Thyroid gland (tissue), 4 donors: ENCODE measurements around the gene GRM2. TPM values are rescaled to one million over a fixed set of nuclear protein-coding genes. Genes with fewer than 3 reads are reported as not detected.
A peak's percentile ranks its signal among the peaks of the same experiment; 100 is the strongest.

Experiments used
- DNase-seq, 2 donors: peaks; one replicate each; pipeline ENCODE4 v3.0.0-alpha.2; 2019
- H3K27ac ChIP-seq, 3 donors: fragments of 200-600 bp; sonication (generic); 1 replicate in 2 of 3; 2 replicates in 1 of 3; pipeline ENCODE4 v1.5.1; 2016 to 2019; ENCODE audit warnings: mild to moderate bottlenecking in 1 of 3, moderate library complexity in 1 of 3
- H3K27me3 ChIP-seq: fragments of 200-600 bp; sonication (generic); one replicate; pipeline ENCODE4 v1.5.1; 2019
- H3K36me3 ChIP-seq, 2 donors: fragments of 200-600 bp; sonication (generic); one replicate each; pipeline ENCODE4 v1.5.1; 2016 to 2019
- H3K4me1 ChIP-seq, 2 donors: fragments of 200-600 bp; sonication (generic); one replicate each; pipeline ENCODE4 v1.5.1; 2017 to 2019
- H3K4me3 ChIP-seq, 3 donors: fragments of 200-600 bp; sonication (generic); replicated peaks in 1 of 3; 1 replicate in 2 of 3; 2 replicates in 1 of 3; pipeline ENCODE4 v1.5.1; 2016; ENCODE audit warnings: mild to moderate bottlenecking in 1 of 3
- H3K9me3 ChIP-seq: fragments of 200-600 bp; sonication (generic); one replicate; pipeline ENCODE4 v1.5.1; 2017
- POLR2A ChIP-seq, 2 donors: fragments of 450-650 bp; IDR thresholded peaks; one replicate each; pipeline ENCODE4 v1.6.1; 2017; ENCODE audit warnings: antibody characterized with exemption in 2 of 2, mild to moderate bottlenecking in 2 of 2, moderate library complexity in 1 of 2
- WGBS, 2 donors: methylation state at CpG; one replicate each; pipeline ENCODE4 v1.1.5; 2017; 5-methylcytosine and 5-hydroxymethylcytosine counted together
- intact Hi-C: fragments of 100-400 bp; cut with DNase I; formaldehyde crosslinking; loops from one replicate; pipeline ENCODE4 v1.15.1; 2023
- total RNA-seq, 4 donors: library from RNA; depleted of rRNA; stranded (reverse); fragments of >200 nt; gene quantifications; one replicate each; pipeline ENCODE4 v1.2.3, GENCODE V29; 2016
- TF ChIP-seq, protein P1 (sequence below), 6 experiments: fragments of 200-600 bp in 3 of 6; fragments of 450-650 bp in 3 of 6; sonication (generic) in 3 of 6; IDR thresholded peaks; one replicate each; pipeline ENCODE4 v1.5.1; 2016 to 2019; ENCODE audit warnings: antibody characterized with exemption in 6 of 6, mild to moderate bottlenecking in 2 of 6, inconsistent platforms in 1 of 6, moderate library complexity in 1 of 6

GRM2 gene
- under 1 TPM in 3 of 4 donors, not detected in 1; 0.20 to 0.81 (median 0.45) TPM for total RNA-seq

DNA sequence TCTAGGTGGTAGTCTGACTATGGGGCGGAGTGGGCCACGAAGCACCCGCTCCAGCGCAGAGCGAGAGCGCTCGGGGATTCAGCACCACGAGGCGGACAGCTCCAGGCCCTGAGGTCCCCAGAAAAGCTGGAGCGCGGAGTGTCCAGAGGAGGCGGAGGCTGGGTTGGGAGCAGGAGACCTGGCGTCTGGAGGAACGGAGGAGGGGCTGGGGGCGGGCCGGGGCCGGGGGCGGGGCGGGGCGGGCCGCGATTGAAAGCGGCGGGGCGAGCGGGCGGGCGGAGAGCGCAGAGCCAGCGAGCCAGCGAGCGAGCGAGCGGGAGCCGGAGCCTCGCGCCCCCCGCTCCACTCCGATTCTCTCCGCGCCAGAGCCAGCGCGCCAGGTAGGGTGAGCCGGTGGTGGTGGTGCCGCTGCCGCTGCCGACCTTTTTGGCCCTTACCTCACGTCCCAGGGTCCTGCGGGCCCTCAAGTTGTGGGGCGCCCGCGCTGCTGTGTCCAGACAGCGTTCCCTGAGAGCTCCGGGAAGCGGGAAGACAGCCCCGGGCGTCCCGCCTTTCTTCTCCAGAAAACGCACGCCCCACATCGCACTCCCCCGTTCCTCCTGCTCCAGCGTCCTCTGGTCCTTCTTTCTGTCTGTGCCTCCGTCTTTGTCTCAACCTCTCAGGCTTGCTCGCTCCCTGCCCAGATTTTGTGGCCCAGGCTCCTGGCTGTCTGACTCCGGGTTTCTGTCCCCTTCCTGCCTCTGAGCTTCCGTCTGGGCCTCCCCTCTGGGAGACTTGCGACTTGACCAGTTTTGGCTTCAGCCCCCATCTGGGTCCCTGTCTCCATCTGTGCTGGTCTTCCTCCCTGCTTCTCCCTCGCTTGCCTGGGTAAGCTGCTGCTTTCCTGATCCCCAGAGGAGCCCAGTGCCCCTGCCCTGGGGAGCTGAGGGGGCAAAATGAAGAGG, at the start of gene GRM2:
TSS of gene GRM2 (plus strand) at position 281 of the 944 bp plus-strand sequence. CDS start 1,916 bp downstream, outside the sequence.
- H3K4me3 ChIP-seq = peak within 1 kb of the TSS in 1 of 3 donors; percentile 8
- TF ChIP-seq POLR2A (IDR thresholded peaks at IDR 0.05) = no peak
- DNase-seq = peak; percentile 87
- H3K9me3 ChIP-seq = no peaks in the 10 kb centered on the region
- peaks cover 4 to 9% of the 10 kb centered on the region in 2 donors for H3K4me1 ChIP-seq
- no peaks in the 10 kb centered on the region for H3K27me3 ChIP-seq
- intact Hi-C loops = no loop called here
- no peak within 1 kb of the TSS for H3K27ac ChIP-seq
- WGBS, 2 donors = 4 to 19% methylated on average over 21 to 28 of the region's 69 CpGs
- peaks cover 9 to 10% of the 10 kb centered on the region in 2 donors for H3K36me3 ChIP-seq

DNA sequence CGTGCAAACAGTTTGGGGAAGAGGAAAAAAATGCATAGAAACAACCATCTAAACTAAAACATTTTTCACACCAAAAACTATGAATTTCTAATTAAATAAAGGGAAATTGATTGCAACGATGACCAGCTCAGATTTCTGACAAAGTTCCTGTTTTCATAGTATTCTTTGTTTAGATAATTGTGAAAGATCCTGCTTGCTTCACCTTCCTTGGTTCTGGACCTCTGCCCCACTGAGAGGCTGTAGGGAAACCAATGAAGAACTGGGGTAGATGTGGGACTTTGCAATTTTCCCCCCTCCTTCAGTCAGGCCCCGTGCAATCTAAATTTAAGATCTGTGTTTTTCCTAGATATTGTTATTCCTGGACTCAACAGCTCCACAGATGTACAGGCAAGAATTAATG, 49.6 kb upstream of the GRM2 start:
- 92 to 95% methylated on average over 3 of the region's 3 CpGs for WGBS, 2 donors
- Histone ChIP-seq H3K4me1 (no peaks in the 10 kb centered on the region), H3K27ac (no peak overlapping the region), H3K36me3 (peaks cover 39 to 43% of the 10 kb centered on the region in 2 donors), H3K9me3 (no peaks in the 10 kb centered on the region), H3K4me3 (no peak overlapping the region), H3K27me3 (no peaks in the 10 kb centered on the region)
- DNase-seq = no peak
- TF ChIP-seq, protein P1, sequence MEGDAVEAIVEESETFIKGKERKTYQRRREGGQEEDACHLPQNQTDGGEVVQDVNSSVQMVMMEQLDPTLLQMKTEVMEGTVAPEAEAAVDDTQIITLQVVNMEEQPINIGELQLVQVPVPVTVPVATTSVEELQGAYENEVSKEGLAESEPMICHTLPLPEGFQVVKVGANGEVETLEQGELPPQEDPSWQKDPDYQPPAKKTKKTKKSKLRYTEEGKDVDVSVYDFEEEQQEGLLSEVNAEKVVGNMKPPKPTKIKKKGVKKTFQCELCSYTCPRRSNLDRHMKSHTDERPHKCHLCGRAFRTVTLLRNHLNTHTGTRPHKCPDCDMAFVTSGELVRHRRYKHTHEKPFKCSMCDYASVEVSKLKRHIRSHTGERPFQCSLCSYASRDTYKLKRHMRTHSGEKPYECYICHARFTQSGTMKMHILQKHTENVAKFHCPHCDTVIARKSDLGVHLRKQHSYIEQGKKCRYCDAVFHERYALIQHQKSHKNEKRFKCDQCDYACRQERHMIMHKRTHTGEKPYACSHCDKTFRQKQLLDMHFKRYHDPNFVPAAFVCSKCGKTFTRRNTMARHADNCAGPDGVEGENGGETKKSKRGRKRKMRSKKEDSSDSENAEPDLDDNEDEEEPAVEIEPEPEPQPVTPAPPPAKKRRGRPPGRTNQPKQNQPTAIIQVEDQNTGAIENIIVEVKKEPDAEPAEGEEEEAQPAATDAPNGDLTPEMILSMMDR (IDR thresholded peaks at IDR 0.05) = no peak
- TF ChIP-seq POLR2A (IDR thresholded peaks at IDR 0.05) = no peak
- intact Hi-C loops = no loop called here

DNA sequence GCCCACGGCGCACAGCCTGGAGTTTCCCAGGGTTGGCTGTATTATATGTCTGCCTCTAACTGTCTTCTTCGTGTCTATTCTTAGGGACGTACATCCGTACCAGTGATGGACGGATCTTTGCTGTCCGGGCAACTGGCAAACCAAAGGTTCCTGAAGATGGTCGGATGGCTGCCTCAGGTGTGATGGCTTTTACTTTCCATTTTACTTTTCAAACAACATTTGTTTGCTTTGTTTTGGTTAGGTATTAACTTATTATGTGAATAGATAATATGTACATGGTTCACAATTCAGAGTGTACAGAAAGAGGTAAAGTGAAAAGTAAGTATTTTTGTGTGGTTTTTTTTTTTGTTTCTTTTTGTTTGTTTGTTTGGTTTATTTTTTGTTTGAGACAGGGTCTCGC, 46.9 kb upstream of the GRM2 start:
- DNase-seq = no peak
- WGBS, 2 donors = 94 to 98% methylated on average over 9 of the region's 9 CpGs
- Histone ChIP-seq H3K27me3 (no peaks in the 10 kb centered on the region), H3K36me3 (peaks cover 48 to 52% of the 10 kb centered on the region in 2 donors), H3K4me1 (no peaks in the 10 kb centered on the region), H3K27ac (no peak overlapping the region), H3K4me3 (no peak overlapping the region), H3K9me3 (no peaks in the 10 kb centered on the region)
- TF ChIP-seq POLR2A (IDR thresholded peaks at IDR 0.05) = no peak
- TF ChIP-seq, protein P1 (IDR thresholded peaks at IDR 0.05) = no peak
- intact Hi-C loops = no loop called here

DNA sequence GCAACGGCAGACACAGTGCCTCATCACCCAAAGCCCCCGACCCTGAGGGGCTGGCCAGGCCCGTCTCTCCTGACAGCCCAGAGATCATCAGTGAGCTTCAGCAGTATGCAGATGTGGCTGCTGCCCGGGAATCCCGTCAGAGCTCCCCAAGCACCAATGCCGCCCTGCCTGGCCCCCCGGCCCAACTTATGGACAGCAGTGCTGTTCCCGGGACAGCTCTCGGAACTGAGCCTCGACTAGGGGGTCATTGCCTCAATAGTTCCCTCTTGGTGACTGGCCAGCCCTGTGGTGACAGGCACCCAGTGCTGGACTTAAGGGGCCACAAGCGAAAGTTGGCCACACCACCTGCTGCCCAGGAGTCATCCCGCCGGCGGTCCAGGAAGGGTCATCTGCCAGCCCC, 44.4 kb upstream of the GRM2 start:
- H3K4me1 ChIP-seq = no peaks in the 10 kb centered on the region
- intact Hi-C loops = no loop called here
- peaks cover 32 to 35% of the 10 kb centered on the region in 2 donors for H3K36me3 ChIP-seq
- H3K9me3 ChIP-seq = no peaks in the 10 kb centered on the region
- TF ChIP-seq POLR2A (IDR thresholded peaks at IDR 0.05) = no peak
- 95% methylated on average over 9 to 14 of the region's 14 CpGs for WGBS, 2 donors
- DNase-seq = no peak
- H3K4me3 ChIP-seq = no peak overlapping the region
- H3K27me3 ChIP-seq = no peaks in the 10 kb centered on the region
- H3K27ac ChIP-seq = no peak overlapping the region

DNA sequence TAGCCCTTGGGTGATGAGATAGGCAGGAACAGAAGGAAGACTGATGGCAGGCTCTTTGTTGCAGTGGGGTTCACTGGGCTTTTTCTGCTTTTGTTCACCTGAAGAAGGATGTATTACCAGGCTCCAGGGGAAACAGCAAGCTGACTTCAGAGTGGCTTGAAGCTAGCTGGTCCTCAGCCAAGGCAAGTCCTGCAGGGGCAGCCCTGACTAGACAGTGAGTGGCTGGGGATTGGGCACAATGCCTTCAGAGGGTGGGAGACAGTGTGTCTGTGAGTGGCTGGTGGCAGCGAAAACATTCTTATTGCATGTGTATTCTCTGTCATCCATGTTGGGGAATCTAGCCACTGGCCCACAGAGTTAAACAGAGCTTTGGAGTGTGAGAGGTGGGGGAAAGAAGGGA, 38.1 kb upstream of the GRM2 start:
- DNase-seq = no peak
- no peak overlapping the region for H3K4me3 ChIP-seq
- no peaks in the 10 kb centered on the region for H3K9me3 ChIP-seq
- no peaks in the 10 kb centered on the region for H3K36me3 ChIP-seq
- no peaks in the 10 kb centered on the region for H3K27me3 ChIP-seq
- TF ChIP-seq POLR2A (IDR thresholded peaks at IDR 0.05) = no peak
- TF ChIP-seq, protein P1 (IDR thresholded peaks at IDR 0.05) = no peak
- H3K27ac ChIP-seq = no peak overlapping the region
- H3K4me1 ChIP-seq = peaks cover 14 to 34% of the 10 kb centered on the region in 2 donors
- intact Hi-C loops = loop anchor here (2.0 kb wide), 1 partner anchor 166 kb away; no protein-coding TSS in a partner anchor
- WGBS, 2 donors = 100% methylated on average over 1 of the region's 1 CpG
